RWPE1 (cell line): Measurements from ENCODE around the gene LRRC8A.
"Not testable (repeated sequence)": the region's sequence is repeated elsewhere in the genome, so short reads cannot be mapped to it uniquely, and the experiment has no call there.

Experiments
- CTCF ChIA-PET: fragments of 350-600 bp; sonication (Branson Sonifier 250); formaldehyde crosslinking; extraction: SDS; loops from one replicate; lab custom pipeline; 2021; lab: Yijun Ruan, JAX
- POLR2A ChIA-PET: fragments of 400-600 bp; formaldehyde crosslinking; extraction: SDS; loops from one replicate; lab custom pipeline; 2020; ENCODE audit warnings: antibody characterized with exemption; ENCODE audit not compliant: low non-redundant PET; lab: Yijun Ruan, JAX
- DNase-seq: peaks from one replicate; pipeline ENCODE4 v3.0.0; 2012; ENCODE audit warnings: low spot score
- H3K27ac ChIP-seq: fragments of 450-650 bp; 2 replicates; pipeline ENCODE4 v1.5.1; 2017
- CTCF ChIP-seq: fragments of 450-650 bp; conservative IDR thresholded peaks from 2 replicates; pipeline ENCODE4 v1.5.1; 2017; ENCODE audit warnings: low read depth, mild to moderate bottlenecking

LRRC8A gene

GRCh38 chr9:128863647-128864046 is 18.3 kb upstream of the LRRC8A start:
- H3K27ac ChIP-seq, result peak overlapping the region; percentile 51
- POLR2A ChIA-PET, result no interaction called here
- peak; percentile 99 for TF ChIP-seq CTCF

DNA sequence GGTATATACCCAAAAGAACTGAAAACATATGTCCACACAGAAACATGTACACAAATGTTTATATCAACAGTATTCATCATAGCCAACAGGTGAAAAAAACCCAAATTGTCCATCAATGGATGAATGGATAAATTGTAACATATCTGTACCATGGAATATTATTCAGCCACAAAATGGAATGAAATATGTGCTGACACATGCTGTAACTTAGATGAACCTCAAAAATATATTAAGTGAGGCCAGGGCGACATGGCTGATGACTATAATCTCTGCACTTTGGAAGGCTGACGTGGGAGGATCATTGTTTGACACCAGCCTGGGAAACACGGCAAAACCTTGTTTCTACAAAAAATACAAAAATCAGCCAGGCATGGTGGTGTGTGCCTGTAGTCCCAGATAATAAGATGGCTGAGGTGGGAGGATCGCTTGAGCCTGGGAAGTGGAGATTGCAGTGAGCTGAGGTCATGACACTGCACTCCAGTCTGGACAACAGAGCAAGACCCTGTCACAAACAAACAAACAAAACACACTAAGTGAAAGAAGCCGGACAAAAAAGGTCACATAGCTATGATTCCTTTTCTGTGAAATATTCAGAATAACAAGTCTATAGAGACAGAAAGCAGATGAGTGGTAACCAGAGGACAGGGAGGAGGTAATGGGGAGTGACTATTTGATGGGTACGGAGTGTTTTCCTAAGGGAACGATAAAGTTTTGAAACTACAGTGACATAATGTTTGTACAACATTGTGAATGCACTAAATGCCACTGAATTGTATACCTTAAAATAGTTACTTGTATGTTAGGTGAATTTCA is 11.6 kb upstream of the LRRC8A start:
- no peak overlapping the region for H3K27ac ChIP-seq
- no peak for DNase-seq
- no peak for TF ChIP-seq CTCF
- POLR2A ChIA-PET, result no interaction called here
- CTCF ChIA-PET, result interaction anchor here (0.7 kb wide), 2 partner anchors 9 to 342 kb away, joined by 3 to 4 read pairs; no protein-coding TSS in a partner anchor

More at GRCh38 chr9:128863647-128864046, 18.3 kb upstream of the LRRC8A start:
- peak; percentile 85 for DNase-seq
- CTCF ChIA-PET, result interaction anchor here (0.5 to 2.8 kb wide), 11 partner anchors 11 to 229 kb away, joined by 3 to 26 read pairs (median 4); partner anchors contain the start of genes KYAT1 and PHYHD1

GRCh38 chr9:128870941-128871265 is 11.0 kb upstream of the LRRC8A start:
- DNase-seq, H3K27ac ChIP-seq, POLR2A ChIA-PET: not testable (repeated sequence)
- CTCF ChIA-PET, result interaction anchor here (0.7 to 1.7 kb wide), 2 partner anchors 19 to 342 kb away, joined by 3 to 4 read pairs; no protein-coding TSS in a partner anchor

DNA sequence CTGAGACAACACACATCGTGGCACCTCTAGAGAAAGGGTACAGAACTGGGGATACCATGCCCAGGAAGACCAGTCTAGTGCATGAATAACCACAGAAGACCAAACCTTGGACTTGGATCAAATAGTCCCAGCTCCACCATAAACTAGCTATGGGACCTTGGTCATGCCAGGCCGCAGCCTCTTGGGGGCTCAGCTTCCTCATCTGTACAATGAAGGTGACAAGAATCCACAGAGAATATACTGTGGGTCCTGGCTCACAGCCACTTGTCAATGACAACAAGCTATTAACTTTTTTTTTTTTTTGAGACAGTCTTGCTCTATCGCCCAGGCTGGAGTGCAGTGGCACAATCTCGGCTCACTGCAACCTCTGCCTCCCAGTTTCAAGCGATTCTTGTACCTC is 4.1 kb upstream of the LRRC8A start:
- DNase-seq, result no peak
- H3K27ac ChIP-seq, result peak overlapping the region; percentile 100
- TF ChIP-seq CTCF, result no peak
- ChIA-PET CTCF (interaction anchor here (0.7 kb wide), 1 partner anchor 59 kb away, joined by 4 read pairs; no protein-coding TSS in a partner anchor), POLR2A (interaction anchor here (0.6 to 1.0 kb wide), 3 partner anchors 11 to 16 kb away, joined by 3 to 4 read pairs (median 3); no protein-coding TSS in a partner anchor)

DNA sequence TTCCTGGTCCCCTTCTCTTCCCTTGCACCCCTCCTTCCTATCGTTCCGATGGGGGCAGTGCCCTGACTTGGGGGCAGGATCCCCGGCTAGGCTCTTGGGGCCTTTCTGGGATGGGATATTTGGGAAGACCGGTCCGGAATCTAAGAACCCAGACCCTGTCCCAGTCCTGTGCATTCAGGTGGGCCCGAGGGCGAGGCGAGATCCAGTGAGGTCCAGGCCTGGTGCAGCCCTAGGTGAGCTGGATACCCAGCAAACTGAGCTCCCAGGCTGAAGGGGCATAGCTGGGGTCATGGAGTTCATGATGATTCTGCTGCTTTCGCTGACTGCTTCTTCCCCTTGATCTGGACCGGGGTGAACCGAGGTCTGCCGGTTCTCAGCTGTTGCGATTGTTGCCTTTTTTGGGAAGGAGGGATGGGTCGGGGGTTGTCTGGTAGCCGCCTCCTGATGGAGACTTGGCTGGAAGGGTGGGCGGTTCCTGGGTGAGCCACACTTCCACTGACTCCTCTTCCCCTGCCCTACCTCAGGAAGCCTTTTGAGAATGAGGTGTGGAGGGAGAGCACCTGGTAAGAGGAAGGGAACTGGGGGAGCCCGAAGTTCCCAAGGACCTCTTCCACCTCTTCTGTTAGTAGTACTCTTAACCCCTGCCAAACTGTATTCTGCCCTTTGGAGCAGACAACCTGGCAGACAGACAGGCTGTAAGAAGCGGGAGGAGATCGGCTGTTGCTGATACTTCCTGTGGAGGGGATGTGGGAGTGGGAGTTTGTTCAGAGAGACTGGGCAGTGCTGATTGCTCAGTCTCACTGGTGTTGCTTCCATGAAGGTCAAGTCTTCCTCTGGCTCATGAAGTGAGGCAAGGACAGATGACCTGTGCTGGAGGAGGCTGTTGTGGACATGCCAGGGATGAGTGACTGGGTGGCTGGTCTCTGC is 1.0 kb downstream of the LRRC8A start:
- ChIA-PET CTCF (interaction anchor here (2.8 kb wide), 1 partner anchor 45 kb away, joined by 10 read pairs; no protein-coding TSS in a partner anchor), POLR2A (interaction anchor here (0.6 to 1.3 kb wide), 2 partner anchors 9 to 85 kb away, joined by 4 to 5 read pairs; no protein-coding TSS in a partner anchor)
- DNase-seq, result peak; percentile 48
- no peak for TF ChIP-seq CTCF
- H3K27ac ChIP-seq, result peak overlapping the region; percentile 100

GRCh38 chr9:128884164-128884563 is 2.2 kb downstream of the LRRC8A start:
- peak overlapping the region; percentile 100 for H3K27ac ChIP-seq
- ChIA-PET POLR2A (no interaction called here), CTCF (interaction anchor here (1.0 kb wide), 1 partner anchor 18 kb away, joined by 3 read pairs; no protein-coding TSS in a partner anchor)
- no peak for TF ChIP-seq CTCF
- no peak for DNase-seq
